Astrocyte (in vitro differentiated cells and primary cell): Measurements from ENCODE around the gene CCDC196. TPM values are rescaled to one million over a fixed set of nuclear protein-coding genes. Genes with fewer than 3 reads are reported as not detected.

Source experiments
- DNase-seq: peaks from one replicate; pipeline ENCODE4 v3.0.0-alpha.2; 2010; ENCODE audit warnings: low read depth
- FAIRE-seq: peaks from 2 replicates; lab custom pipeline; 2011; peaks lifted over from hg19 to GRCh38; lab: Jason Lieb, UNC
- H2AFZ ChIP-seq: 2 replicates; pipeline ENCODE4 v1.6.0; 2012; ENCODE audit warnings: low read depth, low read length, inconsistent platforms
- H3K27ac ChIP-seq: 2 replicates; pipeline ENCODE4 v1.5.1; 2011; ENCODE audit warnings: low read depth, low read length, inconsistent platforms
- H3K27me3 ChIP-seq: 2 replicates; pipeline ENCODE4 v1.6.0; 2011; ENCODE audit warnings: low read length, inconsistent platforms; ENCODE audit not compliant: insufficient read depth
- H3K36me3 ChIP-seq: 2 replicates; pipeline ENCODE4 v1.5.1; 2011; ENCODE audit warnings: low read length, inconsistent platforms; ENCODE audit not compliant: insufficient read depth
- H3K4me1 ChIP-seq: 2 replicates; pipeline ENCODE4 v1.5.1; 2011; ENCODE audit warnings: low read length, inconsistent platforms; ENCODE audit not compliant: insufficient read depth
- H3K4me2 ChIP-seq: 2 replicates; pipeline ENCODE4 v1.6.0; 2012; ENCODE audit warnings: low read length, inconsistent platforms
- H3K4me3 ChIP-seq: 2 replicates; pipeline ENCODE4 v1.5.1; 2011; ENCODE audit warnings: low read depth, mild to moderate bottlenecking, low read length, inconsistent platforms; ENCODE audit not compliant: insufficient read depth
- H3K79me2 ChIP-seq: 2 replicates; pipeline ENCODE4 v1.6.0; 2012; ENCODE audit warnings: mild to moderate bottlenecking, low read length, inconsistent platforms; ENCODE audit not compliant: insufficient read depth
- H3K9ac ChIP-seq: 2 replicates; pipeline ENCODE4 v1.6.0; 2012; ENCODE audit warnings: mild to moderate bottlenecking, low read length, inconsistent platforms
- H3K9me3 ChIP-seq: 2 replicates; pipeline ENCODE4 v1.5.1; 2012; ENCODE audit warnings: low read depth, mild to moderate bottlenecking, low read length, inconsistent platforms; ENCODE audit not compliant: insufficient read depth
- H4K20me1 ChIP-seq: 2 replicates; pipeline ENCODE4 v1.6.0; 2012; ENCODE audit warnings: low read length, inconsistent platforms; ENCODE audit not compliant: insufficient read depth
- H3K27ac Mint-ChIP-seq: one replicate; pipeline ENCODE4 v1.8.0; 2021; ENCODE audit warnings: mild to moderate bottlenecking, mixed read lengths; ENCODE audit not compliant: unreplicated experiment
- H3K27me3 Mint-ChIP-seq: one replicate; pipeline ENCODE4 v1.8.0; 2021; ENCODE audit warnings: low read depth, mixed read lengths; ENCODE audit not compliant: unreplicated experiment
- H3K36me3 Mint-ChIP-seq: one replicate; pipeline ENCODE4 v1.8.0; 2021; ENCODE audit warnings: low read depth, mixed read lengths; ENCODE audit not compliant: unreplicated experiment
- H3K4me1 Mint-ChIP-seq: one replicate; pipeline ENCODE4 v1.8.0; 2021; ENCODE audit warnings: low read depth, mixed read lengths; ENCODE audit not compliant: unreplicated experiment
- H3K4me3 Mint-ChIP-seq: one replicate; pipeline ENCODE4 v1.8.0; 2021; ENCODE audit warnings: mild to moderate bottlenecking, moderate library complexity, mixed read lengths; ENCODE audit not compliant: unreplicated experiment
- H3K9me3 Mint-ChIP-seq: one replicate; pipeline ENCODE4 v1.8.0; 2021; ENCODE audit warnings: mild to moderate bottlenecking, mixed read lengths; ENCODE audit not compliant: unreplicated experiment
- CTCF ChIP-seq: IDR thresholded peaks from 2 replicates; pipeline ENCODE4 v1.5.1; 2011; ENCODE audit warnings: low read depth, mild to moderate bottlenecking, inconsistent platforms, low read length, moderate library complexity; ENCODE audit not compliant: insufficient read depth
- EZH2 ChIP-seq: IDR thresholded peaks from 2 replicates; pipeline ENCODE4 v1.6.1; 2012; ENCODE audit warnings: mild to moderate bottlenecking, low read length, inconsistent platforms; ENCODE audit not compliant: insufficient read depth
- total RNA-seq: library from RNA; stranded (reverse); gene quantifications from 2 replicates; pipeline ENCODE4 v1.2.1, GENCODE V29; 2021

CCDC196 gene
- total RNA-seq, 1 donor from 2014 or later: not detected

- TF ChIP-seq EZH2 (no peak), CTCF (no peak)
- H3K9me3 ChIP-seq: no peaks in the 10 kb centered on the region
- peaks cover 2% of the 10 kb centered on the region for H3K9me3 Mint-ChIP-seq
These were observed 21.9 kb upstream of the CCDC196 start for GRCh38 chr14:66464261-66464660.

GRCh38 chr14:66468778-66469367 is 17.3 kb upstream of the CCDC196 start:
- no peak overlapping the region for H3K27ac ChIP-seq
- Mint-ChIP-seq H3K36me3 (no peaks in the 10 kb centered on the region), H3K4me3 (no peak overlapping the region), H3K27ac (no peak overlapping the region), H3K27me3 (no peaks in the 10 kb centered on the region), H3K4me1 (no peaks in the 10 kb centered on the region), H3K9me3 (peaks cover 12% of the 10 kb centered on the region)
- H3K4me3 ChIP-seq: no peak overlapping the region
- no peaks in the 10 kb centered on the region for H3K36me3 ChIP-seq
- DNase-seq (no peak), FAIRE-seq (no peak)
- no peaks in the 10 kb centered on the region for H3K27me3 ChIP-seq
- no peaks in the 10 kb centered on the region for H3K9me3 ChIP-seq
- H4K20me1 ChIP-seq: no peaks in the 10 kb centered on the region
- no peak for TF ChIP-seq EZH2
- no peak for TF ChIP-seq CTCF
- no peak overlapping the region for H3K4me2 ChIP-seq
- H3K9ac ChIP-seq: no peak overlapping the region
- no peaks in the 10 kb centered on the region for H3K79me2 ChIP-seq
- H3K4me1 ChIP-seq: no peaks in the 10 kb centered on the region
- no peak overlapping the region for H2AFZ ChIP-seq

More at GRCh38 chr14:66464261-66464660, 21.9 kb upstream of the CCDC196 start:
- Mint-ChIP-seq H3K27me3 (no peaks in the 10 kb centered on the region), H3K4me3 (no peak overlapping the region), H3K4me1 (no peaks in the 10 kb centered on the region), H3K27ac (no peak overlapping the region), H3K36me3 (no peaks in the 10 kb centered on the region)
- H3K27ac ChIP-seq: no peak overlapping the region
- no peaks in the 10 kb centered on the region for H3K79me2 ChIP-seq
- DNase-seq: no peak
- no peak for FAIRE-seq
- H3K36me3 ChIP-seq: no peaks in the 10 kb centered on the region
- no peaks in the 10 kb centered on the region for H4K20me1 ChIP-seq
- H3K9ac ChIP-seq: no peak overlapping the region
- no peak overlapping the region for H3K4me3 ChIP-seq
- no peak overlapping the region for H3K4me2 ChIP-seq
- no peaks in the 10 kb centered on the region for H3K27me3 ChIP-seq
- no peaks in the 10 kb centered on the region for H3K4me1 ChIP-seq
- H2AFZ ChIP-seq: no peak overlapping the region

- TF ChIP-seq CTCF: no peak
- TF ChIP-seq EZH2: no peak
- FAIRE-seq (no peak), DNase-seq (no peak)
- Mint-ChIP-seq H3K27ac (no peak overlapping the region), H3K36me3 (peaks cover 2% of the 10 kb centered on the region), H3K4me1 (no peaks in the 10 kb centered on the region), H3K27me3 (no peaks in the 10 kb centered on the region), H3K9me3 (peaks cover 15% of the 10 kb centered on the region), H3K4me3 (no peak overlapping the region)
- Histone ChIP-seq H3K27ac (no peak overlapping the region), H3K36me3 (no peaks in the 10 kb centered on the region), H3K79me2 (no peaks in the 10 kb centered on the region), H4K20me1 (no peaks in the 10 kb centered on the region), H3K4me3 (no peak overlapping the region), H3K9ac (no peak overlapping the region), H2AFZ (no peak overlapping the region), H3K4me2 (no peak overlapping the region), H3K9me3 (no peaks in the 10 kb centered on the region), H3K4me1 (no peaks in the 10 kb centered on the region), H3K27me3 (no peaks in the 10 kb centered on the region)
These were observed 14.6 kb upstream of the CCDC196 start for GRCh38 chr14:66471584-66471983.
